ENCODE results near the gene NFATC1. TPM values are rescaled to one million over a fixed set of nuclear protein-coding genes. Genes with fewer than 3 reads are reported as not detected.

NFATC1 gene
- total RNA-seq, 1 experiment from 2014 or later: 3.4 TPM

DNA sequence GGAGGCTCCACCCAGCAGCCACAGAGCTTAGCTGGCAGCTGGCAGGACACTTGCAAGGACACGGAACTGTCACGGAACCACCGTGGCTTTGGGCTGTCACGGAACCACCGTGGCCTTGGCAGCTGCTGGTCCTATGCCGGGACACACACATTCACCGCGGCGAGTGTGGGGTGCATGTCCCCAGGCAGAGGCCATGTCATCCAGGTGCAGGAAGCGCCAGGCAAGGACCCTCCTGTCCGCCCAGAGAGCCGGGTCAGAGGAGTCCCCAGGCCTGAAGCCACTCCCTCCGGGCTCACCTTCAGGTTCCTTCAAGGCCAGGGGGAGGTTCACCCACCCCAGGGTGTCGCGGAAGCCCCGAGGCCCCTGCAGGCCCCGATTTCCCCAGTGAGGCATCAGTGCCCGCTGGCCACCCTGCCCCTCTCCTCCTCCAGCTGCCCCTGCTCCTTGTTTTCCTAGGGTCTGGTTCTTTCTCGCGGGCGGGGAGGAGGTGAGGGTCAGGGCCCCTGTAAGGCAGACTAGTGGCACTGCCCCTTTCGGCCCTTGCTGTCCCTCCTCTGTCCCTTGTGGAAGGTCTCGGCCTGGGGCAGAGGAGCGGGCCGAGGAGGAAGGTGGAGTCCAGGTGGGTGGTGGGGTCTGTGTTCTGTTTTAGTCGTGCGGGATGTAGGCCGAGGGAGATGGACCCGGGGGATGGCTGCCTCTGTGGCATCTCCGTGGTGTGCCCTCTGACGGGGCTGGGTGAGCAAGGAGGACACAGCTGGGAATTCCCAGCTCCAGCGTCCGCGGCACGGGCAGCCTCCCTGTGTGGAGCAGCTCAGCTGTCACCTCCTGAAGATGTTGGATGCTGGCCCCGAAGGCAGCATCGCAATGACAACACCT, 60.6 kb downstream of the NFATC1 start:
- Histone ChIP-seq H3K27ac (no peak overlapping the region), H3K4me1 (replicated peaks) (peaks cover 33% of the 10 kb centered on the region), H3K27me3 (replicated peaks) (no peaks in the 10 kb centered on the region), H3K4me3 (no peak overlapping the region), H3K9me3 (replicated peaks) (no peaks in the 10 kb centered on the region), H3K36me3 (no peaks in the 10 kb centered on the region)
- no peak for DNase-seq (ENCODE audit: low read depth in 1 of 2, low spot score in 2 of 2)

GRCh38 chr18:79457239-79457638, 61.5 kb downstream of the NFATC1 start:
- peaks cover 38% of the 10 kb centered on the region for H3K4me1 ChIP-seq (replicated peaks)
- H3K9me3 ChIP-seq (replicated peaks): no peaks in the 10 kb centered on the region
- no peak overlapping the region for H3K4me3 ChIP-seq
- peaks cover 2% of the 10 kb centered on the region; the same call in 1 of the 2 replicates for H3K36me3 ChIP-seq
- no peaks in the 10 kb centered on the region for H3K27me3 ChIP-seq (replicated peaks)
- no peak overlapping the region for H3K27ac ChIP-seq
- DNase-seq (ENCODE audit: low read depth in 1 of 2, low spot score in 2 of 2): no peak

GRCh38 chr18:79457652-79458051, 61.9 kb downstream of the NFATC1 start:
- H3K4me1 ChIP-seq (replicated peaks): peaks cover 39% of the 10 kb centered on the region
- H3K9me3 ChIP-seq (replicated peaks): no peaks in the 10 kb centered on the region
- H3K4me3 ChIP-seq: no peak overlapping the region
- no peaks in the 10 kb centered on the region for H3K27me3 ChIP-seq (replicated peaks)
- H3K27ac ChIP-seq: no peak overlapping the region
- H3K36me3 ChIP-seq: peaks cover 2% of the 10 kb centered on the region; the same call in 1 of the 2 replicates
- no peak for DNase-seq (ENCODE audit: low read depth in 1 of 2, low spot score in 2 of 2)

- H3K9me3 ChIP-seq (replicated peaks): no peaks in the 10 kb centered on the region
- peak overlapping the region; percentile 84 for H3K27ac ChIP-seq
- H3K36me3 ChIP-seq: peaks cover 2% of the 10 kb centered on the region; the same call in 1 of the 2 replicates
- peak overlapping the region; percentile 13; the same call in 1 of the 2 replicates for H3K4me3 ChIP-seq
- H3K27me3 ChIP-seq (replicated peaks): no peaks in the 10 kb centered on the region
- DNase-seq (ENCODE audit: low read depth in 1 of 2, low spot score in 2 of 2): peak; percentile 79 to 87
- peaks cover 39% of the 10 kb centered on the region for H3K4me1 ChIP-seq (replicated peaks)
Observed at GRCh38 chr18:79458131-79458838, 62.6 kb downstream of the NFATC1 start.

DNA sequence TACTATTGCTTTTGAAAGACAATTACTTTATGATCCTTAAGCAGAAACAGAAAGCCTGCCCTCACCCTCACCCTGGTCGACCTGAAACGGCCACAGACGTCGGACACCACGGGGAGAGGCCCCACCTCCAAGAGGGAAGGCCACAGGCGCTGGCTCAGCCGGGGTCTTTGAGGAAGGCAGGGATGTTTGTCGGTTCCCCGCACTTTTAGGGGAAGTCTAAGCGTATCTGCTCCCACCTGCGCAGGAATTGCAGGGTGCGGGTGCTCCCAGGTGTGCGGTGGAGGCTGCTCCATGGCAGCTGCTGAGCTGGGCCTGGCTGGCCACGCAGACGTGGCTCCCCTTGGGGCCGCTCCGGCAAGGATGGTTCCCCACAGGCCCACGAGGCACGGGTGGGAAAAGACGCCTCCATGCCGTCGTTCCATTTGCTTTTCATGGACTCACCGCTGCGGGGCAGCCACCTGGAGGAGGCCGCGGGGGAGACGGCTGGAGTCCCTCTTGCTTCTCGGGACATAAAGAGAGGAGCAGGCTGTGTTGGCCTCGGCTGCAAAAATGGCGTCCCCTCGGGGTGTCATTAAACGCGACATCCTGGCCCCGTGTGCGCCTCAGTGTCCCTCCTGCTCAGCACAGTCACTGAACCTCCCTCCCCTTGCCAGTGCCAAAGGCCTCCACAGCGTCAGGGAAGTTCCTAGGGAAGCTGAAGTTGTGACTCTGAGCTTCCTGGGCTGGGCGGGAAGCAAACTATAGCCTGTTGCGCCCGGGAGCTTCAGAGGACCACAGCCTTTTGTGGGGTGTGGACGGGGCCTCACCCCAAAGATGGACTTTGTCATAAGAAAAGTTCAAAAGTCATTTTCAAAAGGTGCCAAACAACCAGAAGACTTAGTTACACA, 63.4 kb downstream of the NFATC1 start:
- peak overlapping the region; percentile 13; the same call in 1 of the 2 replicates for H3K4me3 ChIP-seq
- H3K4me1 ChIP-seq (replicated peaks): peaks cover 35% of the 10 kb centered on the region
- no peaks in the 10 kb centered on the region for H3K27me3 ChIP-seq (replicated peaks)
- H3K27ac ChIP-seq: peak overlapping the region; percentile 84
- DNase-seq (ENCODE audit: low read depth in 1 of 2, low spot score in 2 of 2): no peak
- no peaks in the 10 kb centered on the region for H3K9me3 ChIP-seq (replicated peaks)
- H3K36me3 ChIP-seq: peaks cover 2% of the 10 kb centered on the region; the same call in 1 of the 2 replicates

DNA sequence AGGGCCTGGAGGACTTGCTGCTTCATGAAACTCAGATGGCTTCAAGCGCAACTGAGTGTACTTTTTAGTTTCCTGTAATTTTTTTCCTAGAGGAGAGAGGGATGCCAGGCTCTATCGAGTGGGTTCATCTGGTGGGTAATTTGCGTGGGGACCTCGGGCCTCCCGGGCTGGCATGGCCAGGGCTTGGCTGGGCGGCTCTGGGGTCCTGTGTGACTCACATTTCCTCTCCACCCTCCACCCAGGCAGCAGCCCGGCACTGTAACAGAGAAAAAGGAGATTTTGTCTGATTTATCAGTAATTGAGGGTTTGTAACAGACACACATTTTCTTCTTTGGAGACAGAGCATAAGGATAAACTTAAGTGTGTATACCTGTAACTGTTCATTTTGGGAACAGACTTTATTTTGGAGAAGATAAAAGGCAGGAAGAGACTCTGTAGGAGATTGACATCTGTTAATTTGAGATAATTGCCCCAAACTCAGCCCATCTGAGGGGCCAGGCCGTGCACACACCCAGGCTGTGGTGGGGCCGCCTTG, 64.3 kb downstream of the NFATC1 start:
- peaks cover 2% of the 10 kb centered on the region; the same call in 1 of the 2 replicates for H3K36me3 ChIP-seq
- no peaks in the 10 kb centered on the region for H3K27me3 ChIP-seq (replicated peaks)
- H3K27ac ChIP-seq: no peak overlapping the region
- H3K9me3 ChIP-seq (replicated peaks): no peaks in the 10 kb centered on the region
- peaks cover 34% of the 10 kb centered on the region for H3K4me1 ChIP-seq (replicated peaks)
- DNase-seq (ENCODE audit: low read depth in 1 of 2, low spot score in 2 of 2): no peak
- H3K4me3 ChIP-seq: no peak overlapping the region

DNA sequence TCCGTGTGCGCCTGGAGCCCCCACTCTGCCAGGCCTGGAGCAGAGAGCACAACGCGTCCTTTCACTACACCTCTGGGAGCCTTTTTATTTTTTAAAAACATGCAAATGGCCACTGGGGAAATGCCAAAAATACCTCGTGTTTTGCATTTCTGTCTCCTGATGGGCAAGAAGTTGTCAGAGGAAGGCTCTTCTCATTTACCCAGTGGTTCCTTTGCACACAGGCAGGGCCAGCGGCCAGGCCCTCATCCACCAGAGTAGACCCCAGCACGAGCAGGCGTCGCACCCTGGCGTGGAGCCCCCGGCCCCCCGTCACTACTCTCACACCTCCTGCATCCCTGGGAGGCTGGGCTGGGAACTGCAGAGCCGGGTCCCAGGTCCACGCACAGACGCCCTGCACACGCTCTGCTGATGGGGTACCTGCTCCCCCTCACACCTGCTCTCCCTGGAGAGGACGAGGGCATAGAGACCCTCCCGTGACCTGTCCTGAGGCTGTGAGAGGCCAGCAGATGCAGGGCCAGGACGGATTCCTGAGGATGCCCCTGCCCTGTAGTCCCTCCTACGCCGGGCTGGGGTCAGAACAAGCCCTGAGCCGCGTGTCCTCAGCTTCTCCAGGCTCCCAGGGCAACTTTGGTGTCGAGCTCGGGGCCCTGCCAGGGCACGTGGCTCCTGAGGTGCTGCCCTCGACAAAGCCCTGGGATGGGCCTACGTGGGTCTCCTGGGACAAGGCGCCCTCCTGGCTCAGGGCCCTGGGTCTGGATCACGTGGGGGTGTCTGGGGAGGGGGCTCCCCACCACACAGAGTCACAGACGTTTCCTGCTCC, 65.0 kb downstream of the NFATC1 start:
- Histone ChIP-seq H3K27me3 (replicated peaks) (no peaks in the 10 kb centered on the region), H3K4me3 (no peak overlapping the region)
- no peak for DNase-seq (ENCODE audit: low read depth in 1 of 2, low spot score in 2 of 2)

GRCh38 chr18:79461627-79462026, 65.9 kb downstream of the NFATC1 start:
- peaks cover 2% of the 10 kb centered on the region; the same call in 1 of the 2 replicates for H3K36me3 ChIP-seq
- no peak for DNase-seq (ENCODE audit: low read depth in 1 of 2, low spot score in 2 of 2)
- peaks cover 44% of the 10 kb centered on the region for H3K4me1 ChIP-seq (replicated peaks)
- H3K9me3 ChIP-seq (replicated peaks): no peaks in the 10 kb centered on the region
- H3K27ac ChIP-seq: no peak overlapping the region
- no peaks in the 10 kb centered on the region for H3K27me3 ChIP-seq (replicated peaks)
- no peak overlapping the region for H3K4me3 ChIP-seq

More for the DNA sequence above, 65.0 kb downstream of the NFATC1 start:
- H3K4me1 ChIP-seq (replicated peaks): peaks cover 41% of the 10 kb centered on the region
- H3K36me3 ChIP-seq: peaks cover 2% of the 10 kb centered on the region; the same call in 1 of the 2 replicates
- no peak overlapping the region for H3K27ac ChIP-seq
- H3K9me3 ChIP-seq (replicated peaks): no peaks in the 10 kb centered on the region

GRCh38 chr18:79463424-79463960, 67.8 kb downstream of the NFATC1 start:
- H3K27me3 ChIP-seq (replicated peaks): no peaks in the 10 kb centered on the region
- H3K4me3 ChIP-seq: no peak overlapping the region
- H3K36me3 ChIP-seq: peaks cover 2% of the 10 kb centered on the region; the same call in 1 of the 2 replicates
- no peak for DNase-seq (ENCODE audit: low read depth in 1 of 2, low spot score in 2 of 2)
- no peaks in the 10 kb centered on the region for H3K9me3 ChIP-seq (replicated peaks)
- no peak overlapping the region for H3K27ac ChIP-seq
- peaks cover 35% of the 10 kb centered on the region for H3K4me1 ChIP-seq (replicated peaks)

DNA sequence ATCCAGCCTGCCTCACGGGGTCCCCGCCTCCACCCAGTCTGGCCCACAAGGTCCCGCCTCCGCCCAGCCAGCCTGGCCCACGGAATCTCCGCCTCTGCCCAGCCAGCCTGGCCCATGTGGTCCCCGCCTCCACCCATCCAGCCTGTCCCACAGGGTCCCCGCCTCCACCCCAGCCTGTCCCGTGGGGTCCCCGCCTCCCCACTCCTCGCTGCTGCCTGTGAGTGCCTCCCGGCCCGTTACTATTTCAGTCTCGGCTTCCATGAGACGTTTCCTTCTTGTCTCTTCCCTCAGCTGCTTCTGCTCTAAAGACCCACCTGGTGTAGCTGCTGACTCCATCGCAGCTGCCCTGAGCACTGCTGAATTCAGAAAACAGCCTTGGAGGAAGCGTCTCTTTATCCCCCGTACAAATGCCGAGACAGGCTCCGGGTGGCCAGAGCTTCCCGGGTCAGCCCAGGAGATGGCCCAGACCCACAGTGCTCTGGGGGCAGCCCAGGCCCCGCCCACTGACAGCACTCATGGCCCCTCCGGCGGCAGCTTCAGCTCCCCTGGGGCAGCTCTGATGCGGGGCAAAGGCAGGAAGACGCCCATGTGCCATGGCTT, 69.8 kb downstream of the NFATC1 start:
- H3K36me3 ChIP-seq: peaks cover 2% of the 10 kb centered on the region; the same call in 1 of the 2 replicates
- peak overlapping the region; percentile 40 for H3K4me3 ChIP-seq
- H3K27me3 ChIP-seq (replicated peaks): no peaks in the 10 kb centered on the region
- H3K4me1 ChIP-seq (replicated peaks): peaks cover 19% of the 10 kb centered on the region
- peak overlapping the region; percentile 64 for H3K27ac ChIP-seq
- peak; percentile 50 to 70 for DNase-seq (ENCODE audit: low read depth in 1 of 2, low spot score in 2 of 2)
- no peaks in the 10 kb centered on the region for H3K9me3 ChIP-seq (replicated peaks)

GRCh38 chr18:79466591-79466990, 70.9 kb downstream of the NFATC1 start:
- peaks cover 19% of the 10 kb centered on the region for H3K4me1 ChIP-seq (replicated peaks)

GRCh38 chr18:79467126-79467525, 71.4 kb downstream of the NFATC1 start:
- H3K9me3 ChIP-seq (replicated peaks): no peaks in the 10 kb centered on the region
- no peak overlapping the region for H3K4me3 ChIP-seq
- peaks cover 15% of the 10 kb centered on the region for H3K4me1 ChIP-seq (replicated peaks)
- DNase-seq (ENCODE audit: low read depth in 1 of 2, low spot score in 2 of 2): no peak
- H3K27me3 ChIP-seq (replicated peaks): no peaks in the 10 kb centered on the region
- H3K36me3 ChIP-seq: no peaks in the 10 kb centered on the region
- H3K27ac ChIP-seq: no peak overlapping the region

More at GRCh38 chr18:79466591-79466990, 70.9 kb downstream of the NFATC1 start:
- peaks cover 2% of the 10 kb centered on the region; the same call in 1 of the 2 replicates for H3K36me3 ChIP-seq
- DNase-seq (ENCODE audit: low read depth in 1 of 2, low spot score in 2 of 2): no peak
- H3K9me3 ChIP-seq (replicated peaks): no peaks in the 10 kb centered on the region
- H3K27me3 ChIP-seq (replicated peaks): no peaks in the 10 kb centered on the region
- no peak overlapping the region for H3K27ac ChIP-seq
- no peak overlapping the region for H3K4me3 ChIP-seq
